Spleen (tissue), 11 donors: ENCODE data around the gene FAIM2. TPM values are rescaled to one million over a fixed set of nuclear protein-coding genes. Genes with fewer than 3 reads are reported as not detected.

ENCODE experiments used
- DNase-seq: peaks from one replicate; pipeline ENCODE4 v3.0.0-alpha.2; 2020
- H3K27ac ChIP-seq, 8 donors: fragments of 200-600 bp; sonication (generic) in 7 of 8; 1 replicate in 4 of 8; 2 replicates in 4 of 8; pipeline versions ENCODE4 v1.5.0 to v1.8.0; 2016 to 2021; ENCODE audit warnings: inconsistent platforms in 4 of 8, mild to moderate bottlenecking in 4 of 8, moderate library complexity in 1 of 8
- H3K27me3 ChIP-seq, 7 donors: fragments of 200-600 bp; sonication (generic) in 6 of 7; replicated peaks in 1 of 7; 1 replicate in 4 of 7; 2 replicates in 3 of 7; pipeline versions ENCODE4 v1.5.0 to v1.8.0; 2016 to 2021; ENCODE audit warnings: inconsistent platforms in 3 of 7, mild to moderate bottlenecking in 1 of 7
- H3K36me3 ChIP-seq, 6 donors: fragments of 200-600 bp; sonication (generic) in 5 of 6; 1 replicate in 4 of 6; 2 replicates in 2 of 6; pipeline versions ENCODE4 v1.5.0 to v1.8.0; 2016 to 2021; ENCODE audit warnings: inconsistent platforms in 2 of 6
- H3K4me1 ChIP-seq, 6 donors: fragments of 200-600 bp; sonication (generic) in 5 of 6; 1 replicate in 3 of 6; 2 replicates in 3 of 6; pipeline versions ENCODE4 v1.5.0 to v1.8.0; 2016 to 2021; ENCODE audit warnings: inconsistent platforms in 3 of 6
- H3K4me3 ChIP-seq, 8 donors: fragments of 200-600 bp; sonication (generic) in 7 of 8; 1 replicate in 4 of 8; 2 replicates in 4 of 8; pipeline versions ENCODE4 v1.5.0 to v1.8.0; 2016 to 2021; ENCODE audit warnings: inconsistent platforms in 4 of 8, mild to moderate bottlenecking in 4 of 8, moderate library complexity in 2 of 8
- H3K9me3 ChIP-seq, 8 donors: fragments of 200-600 bp; sonication (generic) in 7 of 8; 1 replicate in 4 of 8; 2 replicates in 4 of 8; pipeline versions ENCODE4 v1.5.0 to v1.8.0; 2016 to 2021; ENCODE audit warnings: inconsistent platforms in 4 of 8
- POLR2A ChIP-seq, 3 donors: fragments of 450-650 bp; IDR thresholded peaks; one replicate each; pipeline ENCODE4 v1.5.1; 2017; ENCODE audit warnings: antibody characterized with exemption in 3 of 3, mild to moderate bottlenecking in 1 of 3
- POLR2AphosphoS5 ChIP-seq, 3 donors: sonication (generic); formaldehyde crosslinking; IDR thresholded peaks; one replicate each; pipeline ENCODE4 v1.5.1; 2017; ENCODE audit warnings: antibody characterized with exemption in 3 of 3
- WGBS, 5 donors: extraction: QIAGEN DNeasy Blood & Tissue Kit in 3 of 5; methylation state at CpG; one replicate each; pipeline versions ENCODE4 v1.1.5 to v1.1.7; 2013 to 2018; 5-methylcytosine and 5-hydroxymethylcytosine counted together
- intact Hi-C: fragments of 100-400 bp; cut with DNase I; formaldehyde crosslinking; loops from one replicate; pipeline ENCODE4 v1.15.0; 2023; ENCODE audit warnings: low total_unique reads
- polyA plus RNA-seq, 3 donors: library from polyadenylated mRNA; stranded (reverse); fragments of 200-250 nt; gene quantifications; one replicate each; pipeline ENCODE4 v1.2.1, GENCODE V29; 2013
- total RNA-seq, 7 donors: library from RNA; depleted of rRNA in 3 of 7; stranded (reverse); fragments of >200 nt in 3 of 7; fragmentation: NEBNext Ultra II Directional in 4 of 7; extraction: Animal tissue kit (Norgen Biotek cat#: 25700) in 4 of 7; gene quantifications; one replicate each; pipeline versions ENCODE4 v1.1.0 to v1.2.1, GENCODE V29; 2016 to 2021
- TF ChIP-seq, protein P1 (sequence below), 11 experiments: fragments of 200-600 bp in 7 of 11; fragments of 450-650 bp in 4 of 11; sonication (generic) in 4 of 11; IDR thresholded peaks in 8 of 11; conservative IDR thresholded peaks in 3 of 11; 1 replicate in 7 of 11; 2 replicates in 4 of 11; pipeline versions ENCODE4 v1.4.0 to v1.8.0; 2016 to 2021; ENCODE audit warnings: antibody characterized with exemption in 11 of 11, inconsistent platforms in 4 of 11, mild to moderate bottlenecking in 1 of 11
- donor health status: healthy with polysubstance abuse.
- donor health status: DM: no; HTN: no; CAD: no; lungs with moderate emphysema.
- donor health status: DM: no; HTN: no; CAD: no.
- donor health status: Bipolar disorder and iron deficiency.
- donor health status: healthy.
- donor health status: DM: no; HTN: no; CAD: no.
- donor health status: DM: yes; HTN: yes; CAD: no.

Gene FAIM2
- total and polyA plus RNA-seq, 10 donors: 0.04 to 3.2 (median 0.47) TPM; not detected in 1

DNA sequence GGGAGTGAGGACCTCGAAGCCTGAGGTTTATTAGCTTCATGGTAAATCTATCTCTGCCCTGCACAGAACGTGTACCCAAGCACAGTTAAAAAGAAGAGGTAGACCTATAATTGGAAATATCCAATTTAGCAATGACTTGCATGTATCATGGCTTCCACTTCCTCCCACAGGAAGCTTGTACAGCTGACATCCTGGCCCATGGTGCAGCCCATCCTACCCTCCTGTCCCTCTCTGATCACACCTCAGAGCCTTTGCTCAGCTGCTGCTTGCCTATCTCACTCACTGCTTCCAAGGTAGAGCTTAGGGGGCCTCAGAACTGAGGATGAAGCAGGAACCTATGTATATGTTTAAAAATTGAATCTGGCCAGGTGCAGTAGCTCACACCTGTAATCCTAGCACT lies 56.5 kb downstream of the FAIM2 start:
- H3K27me3 ChIP-seq: peaks cover 0 to 26% (median 9%) of the 10 kb centered on the region in 7 donors
- H3K4me3 ChIP-seq: no peak overlapping the region
- peaks cover 0 to 12% (median 8%) of the 10 kb centered on the region in 6 donors for H3K4me1 ChIP-seq
- H3K36me3 ChIP-seq: no peaks in the 10 kb centered on the region
- TF ChIP-seq POLR2AphosphoS5 (IDR thresholded peaks at IDR 0.05): no peak
- TF ChIP-seq, protein P1, sequence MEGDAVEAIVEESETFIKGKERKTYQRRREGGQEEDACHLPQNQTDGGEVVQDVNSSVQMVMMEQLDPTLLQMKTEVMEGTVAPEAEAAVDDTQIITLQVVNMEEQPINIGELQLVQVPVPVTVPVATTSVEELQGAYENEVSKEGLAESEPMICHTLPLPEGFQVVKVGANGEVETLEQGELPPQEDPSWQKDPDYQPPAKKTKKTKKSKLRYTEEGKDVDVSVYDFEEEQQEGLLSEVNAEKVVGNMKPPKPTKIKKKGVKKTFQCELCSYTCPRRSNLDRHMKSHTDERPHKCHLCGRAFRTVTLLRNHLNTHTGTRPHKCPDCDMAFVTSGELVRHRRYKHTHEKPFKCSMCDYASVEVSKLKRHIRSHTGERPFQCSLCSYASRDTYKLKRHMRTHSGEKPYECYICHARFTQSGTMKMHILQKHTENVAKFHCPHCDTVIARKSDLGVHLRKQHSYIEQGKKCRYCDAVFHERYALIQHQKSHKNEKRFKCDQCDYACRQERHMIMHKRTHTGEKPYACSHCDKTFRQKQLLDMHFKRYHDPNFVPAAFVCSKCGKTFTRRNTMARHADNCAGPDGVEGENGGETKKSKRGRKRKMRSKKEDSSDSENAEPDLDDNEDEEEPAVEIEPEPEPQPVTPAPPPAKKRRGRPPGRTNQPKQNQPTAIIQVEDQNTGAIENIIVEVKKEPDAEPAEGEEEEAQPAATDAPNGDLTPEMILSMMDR (IDR thresholded peaks at IDR 0.05 in 8 of 11, conservative IDR thresholded peaks at IDR 0.05 in 3 of 11): no peak
- no peak for TF ChIP-seq POLR2A (IDR thresholded peaks at IDR 0.05)
- no peaks in the 10 kb centered on the region for H3K9me3 ChIP-seq
- WGBS, 5 donors: 43 to 58% (median 48%) methylated on average over 2 of the region's 2 CpGs
- no peak for DNase-seq
- no peak overlapping the region for H3K27ac ChIP-seq
- intact Hi-C loops: no loop called here

DNA sequence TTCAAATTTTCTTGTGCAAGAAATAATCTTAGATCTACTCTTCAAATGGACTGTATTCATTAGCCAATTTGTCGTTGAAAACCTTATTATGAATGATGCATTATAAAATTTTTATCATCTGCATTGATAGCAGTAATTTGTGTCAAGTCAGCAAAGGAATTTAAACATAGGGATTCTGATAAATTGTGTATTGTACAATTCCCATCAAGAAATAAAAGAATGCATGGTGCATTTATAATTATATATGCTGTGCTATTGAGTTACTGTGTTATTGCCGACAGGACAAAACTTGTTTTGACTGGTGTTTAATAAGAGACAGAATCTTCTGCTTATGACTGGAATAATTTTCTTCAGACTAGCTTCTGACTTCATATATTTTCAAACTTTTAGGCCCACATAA lies 57.7 kb downstream of the FAIM2 start:
- H3K27ac ChIP-seq: no peak overlapping the region
- 86 to 94% (median 92%) methylated on average over 2 of the region's 2 CpGs for WGBS, 5 donors
- DNase-seq: no peak
- no peaks in the 10 kb centered on the region for H3K9me3 ChIP-seq
- H3K4me1 ChIP-seq: peaks cover 5 to 24% (median 17%) of the 10 kb centered on the region in 6 donors
- H3K27me3 ChIP-seq: peaks cover 0 to 26% (median 9%) of the 10 kb centered on the region in 7 donors
- H3K36me3 ChIP-seq: no peaks in the 10 kb centered on the region
- intact Hi-C loops: no loop called here
- H3K4me3 ChIP-seq: no peak overlapping the region
- TF ChIP-seq, protein P1 (IDR thresholded peaks at IDR 0.05 in 8 of 11, conservative IDR thresholded peaks at IDR 0.05 in 3 of 11): no peak
- no peak for TF ChIP-seq POLR2AphosphoS5 (IDR thresholded peaks at IDR 0.05)
- no peak for TF ChIP-seq POLR2A (IDR thresholded peaks at IDR 0.05)

DNA sequence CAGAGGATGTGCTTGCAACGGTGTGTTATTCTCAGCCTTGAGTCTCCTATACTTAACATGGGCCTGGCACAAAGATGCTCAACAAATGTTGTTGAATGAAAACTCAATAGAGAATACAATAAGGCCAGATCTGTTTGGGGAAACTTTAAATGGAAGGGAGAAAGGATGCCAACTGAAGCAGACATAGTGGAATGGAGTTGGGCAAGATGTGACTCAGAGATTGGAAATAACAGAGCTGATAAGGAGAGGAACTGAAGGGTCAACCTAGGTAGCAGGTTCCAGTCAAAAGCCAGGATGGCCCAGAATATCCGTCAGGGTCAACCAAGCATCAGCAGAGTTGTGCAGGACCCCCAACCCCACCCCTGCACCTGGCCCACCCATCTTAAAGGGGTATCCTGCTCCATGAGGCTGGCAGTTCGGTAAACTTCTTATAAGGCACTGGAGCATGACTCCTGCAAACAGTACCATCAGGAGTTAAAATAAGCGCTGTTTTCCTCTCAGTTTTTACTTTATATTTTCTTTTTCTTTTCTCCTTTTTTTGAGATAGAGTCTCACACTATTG lies 59.7 kb downstream of the FAIM2 start:
- peaks cover 0 to 11% (median 3%) of the 10 kb centered on the region in 7 donors for H3K27me3 ChIP-seq
- H3K4me3 ChIP-seq: no peak overlapping the region
- no peak overlapping the region for H3K27ac ChIP-seq
- H3K9me3 ChIP-seq: no peaks in the 10 kb centered on the region
- TF ChIP-seq, protein P1 (IDR thresholded peaks at IDR 0.05 in 8 of 11, conservative IDR thresholded peaks at IDR 0.05 in 3 of 11): no peak
- no peak for TF ChIP-seq POLR2A (IDR thresholded peaks at IDR 0.05)
- TF ChIP-seq POLR2AphosphoS5 (IDR thresholded peaks at IDR 0.05): no peak
- WGBS, 5 donors: 89 to 96% (median 92%) methylated on average over 4 of the region's 4 CpGs
- peaks cover 5 to 30% (median 17%) of the 10 kb centered on the region in 6 donors for H3K4me1 ChIP-seq
- intact Hi-C loops: loop anchor here (5.0 kb wide), 1 partner anchor 67 kb away; no protein-coding TSS in a partner anchor
- no peak for DNase-seq
- no peaks in the 10 kb centered on the region for H3K36me3 ChIP-seq

DNA sequence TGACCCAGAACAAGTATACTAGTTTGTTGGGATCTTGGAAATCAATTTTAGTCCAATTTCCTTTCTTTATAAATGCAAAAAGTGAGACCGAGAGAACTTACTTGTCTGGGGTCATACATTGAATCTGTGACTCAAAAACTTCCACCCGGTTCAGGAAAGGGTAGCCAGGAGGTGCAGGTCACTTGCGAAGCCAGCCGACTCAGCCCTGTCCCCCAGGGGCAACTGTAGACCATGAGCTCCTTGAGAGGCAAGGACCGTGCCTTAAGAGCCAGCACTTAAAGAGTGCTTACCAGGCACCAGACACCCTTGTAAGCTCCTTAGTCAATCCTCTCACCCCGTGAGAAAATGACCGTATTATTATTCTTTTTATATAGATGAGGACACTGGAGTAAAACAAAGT lies 60.3 kb downstream of the FAIM2 start:
- peaks cover 5 to 30% (median 17%) of the 10 kb centered on the region in 6 donors for H3K4me1 ChIP-seq
- no peak for DNase-seq
- intact Hi-C loops: loop anchor here (5.0 kb wide), 1 partner anchor 66 kb away; no protein-coding TSS in a partner anchor
- H3K36me3 ChIP-seq: peaks cover 0 to 2% (median 0%) of the 10 kb centered on the region in 6 donors
- peak overlapping the region; percentile 79 to 94 (median 89) for H3K27ac ChIP-seq
- no peak for TF ChIP-seq POLR2AphosphoS5 (IDR thresholded peaks at IDR 0.05)
- TF ChIP-seq POLR2A (IDR thresholded peaks at IDR 0.05): no peak
- TF ChIP-seq, protein P1 (IDR thresholded peaks at IDR 0.05 in 8 of 11, conservative IDR thresholded peaks at IDR 0.05 in 3 of 11): no peak
- 87 to 92% (median 90%) methylated on average over 7 of the region's 7 CpGs for WGBS, 5 donors
- peaks cover 0 to 6% (median under 1%) of the 10 kb centered on the region in 7 donors for H3K27me3 ChIP-seq
- no peaks in the 10 kb centered on the region for H3K9me3 ChIP-seq
- H3K4me3 ChIP-seq: peak overlapping the region; percentile 62 to 88 (median 70)
